ENCODE measurements around the gene ACR.

ACR gene

DNA sequence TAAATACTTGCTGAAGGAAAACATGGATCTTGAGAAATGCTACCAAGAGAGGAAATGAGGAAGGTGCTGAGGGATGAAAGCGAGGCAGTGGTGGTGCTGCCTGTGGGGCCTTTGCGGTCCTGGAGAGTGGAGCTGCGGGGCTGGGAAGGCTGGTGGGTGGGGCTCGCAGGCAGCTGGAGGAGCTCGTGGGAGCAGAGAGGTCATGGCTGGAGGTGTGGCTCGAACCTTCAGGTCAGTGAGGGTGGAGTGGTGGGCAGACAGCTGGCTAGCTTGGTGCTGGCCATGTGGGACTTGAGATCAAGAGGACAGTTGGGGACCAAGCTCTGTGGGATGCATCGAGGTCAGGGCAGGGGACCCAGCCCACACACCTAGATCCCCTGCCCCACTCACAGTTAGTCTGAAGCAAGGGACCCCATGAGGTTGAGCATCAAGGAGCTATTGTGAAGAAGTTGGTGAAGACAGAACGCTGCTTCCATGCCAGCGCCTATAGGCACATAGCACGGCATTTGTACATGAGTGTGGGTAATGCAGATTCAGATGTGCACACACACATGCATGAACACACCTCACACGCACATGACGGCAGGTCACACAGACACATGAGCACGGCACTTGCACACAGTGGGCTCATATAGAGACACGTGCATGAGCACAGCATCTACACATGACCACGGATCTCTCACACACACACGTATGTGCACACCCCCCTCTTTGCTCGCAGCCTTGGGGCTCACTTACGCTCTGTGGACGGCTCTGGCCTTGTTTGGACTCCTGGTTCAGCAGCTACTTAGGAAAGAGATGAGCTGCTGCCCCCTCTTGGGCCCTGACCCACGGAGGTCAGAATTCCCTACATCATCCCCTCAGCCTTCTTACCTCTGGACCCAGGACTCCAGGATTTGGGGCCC, 34.9 kb upstream of the ACR start:
- DNase-seq: no peak

- no peak for DNase-seq
These were observed 34.1 kb upstream of the ACR start for GRCh38 chr22:50703726-50704509.

GRCh38 chr22:50704510-50705218, 33.3 kb upstream of the ACR start:
- DNase-seq: no peak

GRCh38 chr22:50705219-50705691, 32.7 kb upstream of the ACR start:
- DNase-seq: no peak

DNA sequence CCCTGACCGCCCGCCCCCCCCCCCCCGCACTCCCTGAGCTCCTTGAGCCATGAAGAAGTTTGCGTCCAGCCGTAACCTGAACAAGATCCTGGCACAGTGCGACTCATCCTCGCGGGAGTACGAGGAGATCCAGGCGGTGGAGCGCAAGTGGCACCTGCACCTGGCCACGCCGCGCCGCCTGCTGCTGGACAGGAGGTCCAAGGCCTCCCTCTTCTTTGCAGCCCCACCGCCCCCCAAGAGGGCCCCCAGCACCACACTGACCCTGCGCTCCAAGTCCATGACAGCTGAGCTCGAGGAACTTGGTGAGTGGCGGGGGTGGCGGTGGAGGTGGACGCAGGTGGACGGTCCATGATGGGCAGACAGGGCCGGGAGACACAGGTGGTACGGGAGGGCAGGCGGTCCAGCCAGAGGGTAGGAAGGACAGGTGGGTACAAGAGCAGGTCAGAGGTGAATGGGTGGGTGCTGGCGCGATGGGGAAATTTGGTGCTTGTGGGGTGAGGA, 32.1 kb upstream of the ACR start:
- DNase-seq: no peak

- DNase-seq: no peak
These were observed 31.4 kb upstream of the ACR start for GRCh38 chr22:50706481-50707125.

- DNase-seq: no peak
These were observed 29.5 kb upstream of the ACR start for GRCh38 chr22:50708474-50708873.

DNA sequence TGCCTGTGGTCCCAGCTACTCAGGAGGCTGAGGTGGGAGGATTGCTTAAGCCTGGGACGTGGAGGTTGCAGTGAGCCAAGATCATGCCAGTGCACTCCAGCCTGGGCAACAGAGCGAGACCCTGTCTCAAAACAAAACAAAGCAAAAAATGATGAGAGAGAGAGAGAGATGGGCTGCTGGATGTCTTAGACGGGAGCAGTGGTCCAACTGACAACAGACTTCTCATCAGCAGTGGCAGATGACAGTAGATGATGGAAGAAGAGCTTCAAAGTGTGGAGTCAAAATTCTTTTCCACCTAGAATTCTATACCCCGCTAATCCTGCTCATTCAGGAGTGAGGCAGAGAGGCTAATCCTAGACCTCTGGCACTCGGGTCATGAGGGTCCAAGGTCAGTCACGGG, 29.0 kb upstream of the ACR start:
- DNase-seq: no peak

DNA sequence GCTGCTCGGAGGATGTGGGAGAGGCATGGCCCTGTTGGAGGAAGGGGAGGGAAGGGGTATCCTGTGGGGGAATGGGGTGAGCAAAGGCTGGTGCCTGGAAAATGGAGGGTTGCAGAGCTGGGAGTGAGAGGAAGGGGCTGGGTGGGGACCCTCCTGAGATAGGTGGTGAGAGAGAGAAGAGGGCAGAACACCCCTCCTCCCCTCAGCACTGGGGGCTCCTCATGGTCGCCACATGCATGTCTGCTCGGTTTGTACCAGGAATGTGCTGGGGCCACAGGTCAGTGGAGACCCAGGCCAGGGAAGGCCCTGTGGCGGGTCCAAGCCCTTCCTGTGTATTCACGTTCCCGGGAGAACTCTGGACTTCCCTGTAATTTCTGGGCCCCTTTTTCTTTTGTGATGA, 27.8 kb upstream of the ACR start:
- no peak for DNase-seq

DNA sequence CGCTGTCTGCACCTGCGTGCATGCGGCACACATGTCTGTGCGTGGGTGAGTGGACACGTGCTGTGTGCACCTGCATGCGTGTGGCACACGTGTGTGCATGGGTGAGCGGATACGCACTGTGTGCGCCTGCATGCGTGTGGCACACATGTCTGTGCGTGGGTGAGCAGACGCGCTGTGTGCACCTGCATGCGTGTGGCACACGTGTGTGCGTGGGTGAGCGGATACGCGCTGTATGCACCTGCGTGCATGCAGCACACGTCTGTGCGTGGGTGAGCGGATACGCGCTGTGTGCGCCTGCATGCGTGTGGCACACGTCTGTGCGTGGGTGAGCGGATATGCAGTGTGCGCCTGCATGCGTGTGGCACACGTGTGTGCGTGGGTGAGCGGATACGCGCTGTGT, 27.1 kb upstream of the ACR start:
- no peak for DNase-seq

- DNase-seq: no peak
These were observed 26.3 kb upstream of the ACR start for GRCh38 chr22:50711446-50712340.

- no peak for DNase-seq
These were observed 25.5 kb upstream of the ACR start for GRCh38 chr22:50712341-50713007.

- no peak for DNase-seq
These were observed 25.0 kb upstream of the ACR start for GRCh38 chr22:50713008-50713385.

DNA sequence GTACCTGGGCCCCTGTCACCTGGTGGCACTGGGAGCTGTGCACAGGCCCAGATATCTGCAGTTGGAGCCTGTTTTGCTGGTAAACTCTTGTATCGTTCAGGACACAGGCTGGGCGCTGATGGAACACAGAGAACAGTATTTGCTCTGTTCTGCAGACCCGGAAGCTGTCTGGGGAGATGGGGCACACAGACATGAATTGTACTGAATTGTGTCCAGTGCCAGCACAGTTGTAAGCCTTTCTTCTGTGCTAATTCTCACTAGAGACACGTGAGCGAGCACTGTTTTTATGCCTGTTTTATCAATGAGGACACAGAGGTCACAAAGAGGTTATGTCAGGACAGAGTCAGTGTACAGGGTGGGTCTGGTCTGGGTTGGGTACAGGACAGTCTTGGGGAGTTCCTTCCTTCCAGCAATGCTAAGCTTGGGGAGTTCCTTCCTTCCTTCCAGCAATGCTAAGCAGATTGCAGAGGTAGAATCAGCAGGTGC, 24.4 kb upstream of the ACR start:
- DNase-seq: no peak

- no peak for DNase-seq
These were observed 23.9 kb upstream of the ACR start for GRCh38 chr22:50714150-50714549.

- no peak for DNase-seq
These were observed 23.3 kb upstream of the ACR start for GRCh38 chr22:50714631-50715179.

GRCh38 chr22:50715250-50715649, 22.8 kb upstream of the ACR start:
- no peak for DNase-seq

GRCh38 chr22:50715776-50716175, 22.2 kb upstream of the ACR start:
- DNase-seq: no peak

- DNase-seq: no peak
These were observed 21.5 kb upstream of the ACR start for GRCh38 chr22:50716290-50717024.

Measured in cortex of kidney (tissue), 1 donor.